CD4-positive, alpha-beta memory T cell (primary cell): ENCODE measurements around the gene VPS51. TPM values are rescaled to one million over a fixed set of nuclear protein-coding genes. Genes with fewer than 3 reads are reported as not detected.

Experiments used
- CTCF ChIA-PET: fragments of 350-600 bp; sonication (Branson Sonifier 250); formaldehyde crosslinking; loops from one replicate; lab custom pipeline; 2021; ENCODE audit warnings: inconsistent platforms; ENCODE audit not compliant: partially characterized antibody; lab: Charles Lee
- POLR2A ChIA-PET: fragments of 350-600 bp; sonication (Branson Sonifier 250); formaldehyde crosslinking; loops from one replicate; lab custom pipeline; 2021; ENCODE audit not compliant: partially characterized antibody; lab: Charles Lee
- DNase-seq, 5 donors: peaks; one replicate each; pipeline versions ENCODE4 v3.0.0 to v3.0.0-alpha.2; 2020 to 2022; ENCODE audit warnings: mixed read lengths in 1 of 5
- H3K27ac ChIP-seq: one replicate; pipeline ENCODE4 v1.7.0; 2013; ENCODE audit warnings: low read depth, low read length
- H3K27me3 ChIP-seq: 2 replicates; pipeline ENCODE4 v1.7.0; 2013; ENCODE audit warnings: mild to moderate bottlenecking, low read length, moderate library complexity; ENCODE audit not compliant: insufficient read depth
- H3K36me3 ChIP-seq: 2 replicates; pipeline ENCODE4 v1.7.0; 2013; ENCODE audit warnings: mild to moderate bottlenecking, low read length, moderate library complexity; ENCODE audit not compliant: insufficient read depth
- H3K4me1 ChIP-seq: 2 replicates; pipeline ENCODE4 v1.7.0; 2013; ENCODE audit warnings: mild to moderate bottlenecking, low read length, moderate library complexity; ENCODE audit not compliant: insufficient read depth
- H3K4me3 ChIP-seq, 2 donors: one replicate each; pipeline ENCODE4 v1.7.0; 2013; ENCODE audit warnings: low read length in 2 of 2, mild to moderate bottlenecking in 1 of 2
- H3K9me3 ChIP-seq, 2 donors: one replicate each; pipeline ENCODE4 v1.7.0; 2013; ENCODE audit warnings: low read length in 2 of 2, control low read depth in 1 of 2; ENCODE audit not compliant: control insufficient read depth in 1 of 2
- H3K27ac Mint-ChIP-seq, 7 donors: one replicate each; pipeline ENCODE4 v1.8.0; 2020 to 2021; ENCODE audit warnings: mixed read lengths in 7 of 7, mild to moderate bottlenecking in 6 of 7, inconsistent platforms in 3 of 7, moderate library complexity in 3 of 7
- H3K27me3 Mint-ChIP-seq, 2 donors: one replicate each; pipeline ENCODE4 v1.8.0; 2020 to 2021; ENCODE audit warnings: mixed read lengths in 2 of 2
- H3K36me3 Mint-ChIP-seq, 2 donors: one replicate each; pipeline ENCODE4 v1.8.0; 2020 to 2021; ENCODE audit warnings: mixed read lengths in 2 of 2, inconsistent platforms in 1 of 2, mild to moderate bottlenecking in 1 of 2
- H3K4me1 Mint-ChIP-seq, 4 donors: one replicate each; pipeline ENCODE4 v1.8.0; 2020 to 2021; ENCODE audit warnings: mixed read lengths in 4 of 4, mild to moderate bottlenecking in 1 of 4
- H3K4me3 Mint-ChIP-seq, 8 donors: one replicate each; pipeline ENCODE4 v1.8.0; 2020 to 2021; ENCODE audit warnings: mixed read lengths in 8 of 8, mild to moderate bottlenecking in 7 of 8, moderate library complexity in 6 of 8, inconsistent platforms in 3 of 8
- H3K9me3 Mint-ChIP-seq, 8 donors: one replicate each; pipeline ENCODE4 v1.8.0; 2020 to 2021; ENCODE audit warnings: mixed read lengths in 8 of 8, mild to moderate bottlenecking in 5 of 8, inconsistent platforms in 3 of 8, moderate library complexity in 1 of 8
- intact Hi-C: fragments of 100-400 bp; cut with micrococcal nuclease; formaldehyde crosslinking; loops from one replicate; pipeline ENCODE4 v1.15.1; 2023
- polyA plus RNA-seq, 2 donors: library from polyadenylated mRNA; unstranded; fragments of 300-500 nt; fragmentation: Illumina TruSeq; gene quantifications; one replicate each; pipeline ENCODE4 v1.2.3, GENCODE V29; 2021
- total RNA-seq, 2 experiments: library from RNA; stranded (reverse); gene quantifications; one replicate each; pipeline ENCODE4 v1.2.3, GENCODE V29; 2021

VPS51 gene
- total and polyA plus RNA-seq, 4 experiments from 2014 or later: 87.0 to 226 (median 167) TPM

DNA sequence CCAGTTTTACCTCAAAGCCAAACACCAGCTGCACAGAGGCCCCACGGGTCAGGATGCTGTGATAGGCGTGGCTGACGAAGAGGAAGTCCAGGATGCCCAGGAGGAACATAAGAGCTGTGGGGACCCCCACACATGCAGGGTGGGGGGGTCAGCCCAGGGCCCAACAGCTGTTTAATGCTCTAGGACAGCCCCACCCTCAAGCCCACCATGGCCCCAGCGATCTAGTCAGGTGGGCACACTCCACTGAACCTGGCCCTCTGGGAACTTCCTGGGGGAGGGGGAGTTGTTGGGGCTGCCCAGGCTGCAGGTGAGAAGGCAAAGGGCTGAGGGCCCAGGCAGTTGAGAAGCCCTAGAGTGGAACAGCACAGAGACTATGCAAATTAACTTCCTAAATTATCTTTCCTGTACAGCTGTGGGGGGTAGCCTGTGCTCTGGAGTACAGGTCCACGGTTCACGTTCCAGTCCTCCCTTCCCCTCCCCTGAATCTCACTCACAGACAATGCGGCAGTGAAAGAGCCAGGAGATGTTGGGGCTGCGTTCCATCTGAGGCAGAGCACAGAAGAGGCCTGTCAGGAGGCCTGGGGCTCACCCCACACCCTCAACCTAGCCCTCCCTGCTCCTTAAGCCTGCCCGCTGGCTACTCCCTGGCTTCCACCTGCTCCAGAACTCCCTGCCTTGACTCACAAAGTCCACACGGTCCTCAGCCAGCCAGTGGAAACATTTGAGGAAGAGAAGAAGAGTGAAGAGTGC lies 36.4 kb downstream of the VPS51 start:
- Mint-ChIP-seq H3K27me3 (no peaks in the 10 kb centered on the region), H3K4me1 (peaks cover 22 to 45% (median 32%) of the 10 kb centered on the region in 4 donors), H3K9me3 (peaks cover 0 to 5% (median 0%) of the 10 kb centered on the region in 8 donors), H3K36me3 (peaks cover 5 to 61% of the 10 kb centered on the region in 2 donors), H3K27ac (peak overlapping the region in 6 of 7 donors; percentile 31 to 100 (median 90)), H3K4me3 (peak overlapping the region; percentile 42 to 100 (median 98))
- Histone ChIP-seq H3K27me3 (no peaks in the 10 kb centered on the region), H3K4me1 (peaks cover 30% of the 10 kb centered on the region), H3K9me3 (no peaks in the 10 kb centered on the region), H3K27ac (peak overlapping the region; percentile 99), H3K36me3 (peaks cover 51% of the 10 kb centered on the region), H3K4me3 (no peak overlapping the region)
- POLR2A ChIA-PET: interaction anchor here (0.9 to 7.5 kb wide), 5 partner anchors 11 to 216 kb away, joined by 4 to 251 read pairs (median 5); partner anchors contain the start of genes ATG2A, CAPN1, FAU and MRPL49
- DNase-seq: no peak
- intact Hi-C loops: loop anchor here (10.0 kb wide), 1 partner anchor 722 kb away; the partner anchor contains the start of gene CFL1
- CTCF ChIA-PET: interaction anchor here (0.6 to 1.9 kb wide), 2 partner anchors 9 to 22 kb away, joined by 3 to 6 read pairs; no protein-coding TSS in a partner anchor

DNA sequence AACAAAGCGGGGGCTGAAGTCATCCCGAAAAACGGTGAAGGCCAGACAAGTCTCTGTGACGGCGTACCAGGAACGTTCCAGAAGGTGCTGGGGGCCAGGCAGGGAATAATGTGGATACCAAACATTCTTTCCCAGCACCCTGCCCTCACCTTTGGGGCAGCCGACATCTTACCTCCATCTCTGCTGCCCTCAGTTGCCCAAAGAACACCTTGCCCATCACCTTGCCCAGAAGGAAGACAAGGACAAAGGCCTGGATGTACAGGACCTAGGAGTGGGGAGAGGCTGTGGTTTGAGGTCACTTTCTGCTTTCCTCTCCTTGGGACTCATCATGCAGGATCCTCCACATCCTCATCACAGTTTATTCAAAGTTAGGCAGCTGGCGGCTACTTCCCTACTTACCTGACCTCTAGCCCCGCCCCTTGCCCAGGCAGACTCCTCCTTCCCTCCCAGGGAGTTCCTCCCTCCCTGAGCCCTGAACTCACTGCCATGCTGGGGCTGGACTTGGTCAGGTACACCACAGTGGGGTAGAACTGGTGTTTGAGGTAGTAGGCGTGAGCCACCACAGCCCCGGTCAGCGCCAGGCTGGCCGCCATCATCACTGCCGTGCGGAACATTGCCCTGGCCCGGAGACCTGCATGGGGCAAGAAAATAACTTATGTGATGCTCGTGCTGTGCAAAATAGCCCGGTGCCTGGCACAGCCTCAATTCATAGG lies 37.1 kb downstream of the VPS51 start:
- Mint-ChIP-seq H3K36me3 (peaks cover 5 to 56% of the 10 kb centered on the region in 2 donors), H3K27ac (peak overlapping the region; percentile 99 to 100 (median 100)), H3K4me3 (peak overlapping the region; percentile 97 to 100 (median 98)), H3K27me3 (no peaks in the 10 kb centered on the region), H3K4me1 (peaks cover 23 to 48% (median 33%) of the 10 kb centered on the region in 4 donors), H3K9me3 (peaks cover 0 to 5% (median 0%) of the 10 kb centered on the region in 8 donors)
- H3K9me3 ChIP-seq: no peaks in the 10 kb centered on the region
- POLR2A ChIA-PET: interaction anchor here (0.8 to 7.5 kb wide), 9 partner anchors 12 to 1986 kb away, joined by 3 to 251 read pairs (median 21); partner anchors contain the start of genes ATG2A, CAPN1, FAU and KDM2A
- H3K36me3 ChIP-seq: peaks cover 45% of the 10 kb centered on the region
- peak overlapping the region; percentile 68 to 99 for H3K4me3 ChIP-seq
- intact Hi-C loops: loop anchor here (10.0 kb wide), 1 partner anchor 722 kb away; the partner anchor contains the start of gene CFL1
- peak overlapping the region; percentile 99 for H3K27ac ChIP-seq
- no peaks in the 10 kb centered on the region for H3K27me3 ChIP-seq
- peaks cover 30% of the 10 kb centered on the region for H3K4me1 ChIP-seq
- DNase-seq: peak in 4 of 5 donors; percentile 26 to 76 (median 30)
- CTCF ChIA-PET: interaction anchor here (2.5 kb wide), 1 partner anchor 21 kb away, joined by 11 read pairs; the partner anchor contains the start of gene TM7SF2

DNA sequence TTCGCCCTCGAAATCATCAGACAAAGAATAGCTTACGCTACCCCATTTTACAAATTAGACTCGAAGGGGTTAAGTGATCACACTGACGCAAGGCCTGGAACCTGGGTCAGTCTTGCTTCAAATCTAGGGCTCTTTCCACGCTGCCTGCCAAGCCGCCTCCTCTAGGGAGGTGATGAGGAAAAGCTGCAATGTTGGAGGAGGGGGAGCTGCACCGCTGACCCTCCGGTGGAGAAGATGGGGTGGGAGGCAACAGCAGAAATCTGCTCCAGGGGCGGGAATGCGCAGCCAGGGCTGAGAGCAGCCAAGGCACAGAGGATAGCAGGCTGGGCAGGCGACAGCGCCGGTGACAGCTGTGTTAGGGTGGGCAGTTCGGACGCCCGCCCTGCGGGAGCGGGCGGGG lies 37.7 kb downstream of the VPS51 start:
- H3K36me3 ChIP-seq: peaks cover 39% of the 10 kb centered on the region
- intact Hi-C loops: loop anchor here (1.0 to 10.0 kb wide), 4 partner anchors 11 to 721 kb away; partner anchors contain the start of genes CAPN1, CFL1, FAU and MRPL49
- no peaks in the 10 kb centered on the region for H3K9me3 ChIP-seq
- H3K27ac ChIP-seq: peak overlapping the region; percentile 99
- peaks cover 30% of the 10 kb centered on the region for H3K4me1 ChIP-seq
- peak overlapping the region; percentile 97 to 100 (median 98) for H3K4me3 Mint-ChIP-seq
- H3K4me1 Mint-ChIP-seq: peaks cover 23 to 48% (median 33%) of the 10 kb centered on the region in 4 donors
- H3K27me3 ChIP-seq: no peaks in the 10 kb centered on the region
- peaks cover 0 to 5% (median 0%) of the 10 kb centered on the region in 8 donors for H3K9me3 Mint-ChIP-seq
- ChIA-PET CTCF (interaction anchor here (1.3 to 2.5 kb wide), 3 partner anchors 21 to 56 kb away, joined by 3 to 11 read pairs (median 4); partner anchors contain the start of genes CAPN1 and TM7SF2), POLR2A (interaction anchor here (0.8 to 7.5 kb wide), 14 partner anchors 13 to 1985 kb away, joined by 3 to 251 read pairs (median 9); partner anchors contain the start of genes ATG2A, CAPN1, FAU and KDM2A)
- peak overlapping the region; percentile 68 to 99 for H3K4me3 ChIP-seq
- peak in 2 of 5 donors; percentile 21 to 42 for DNase-seq
- no peaks in the 10 kb centered on the region for H3K27me3 Mint-ChIP-seq
- H3K27ac Mint-ChIP-seq: peak overlapping the region; percentile 99 to 100 (median 100)
- peaks cover 5 to 50% of the 10 kb centered on the region in 2 donors for H3K36me3 Mint-ChIP-seq

DNA sequence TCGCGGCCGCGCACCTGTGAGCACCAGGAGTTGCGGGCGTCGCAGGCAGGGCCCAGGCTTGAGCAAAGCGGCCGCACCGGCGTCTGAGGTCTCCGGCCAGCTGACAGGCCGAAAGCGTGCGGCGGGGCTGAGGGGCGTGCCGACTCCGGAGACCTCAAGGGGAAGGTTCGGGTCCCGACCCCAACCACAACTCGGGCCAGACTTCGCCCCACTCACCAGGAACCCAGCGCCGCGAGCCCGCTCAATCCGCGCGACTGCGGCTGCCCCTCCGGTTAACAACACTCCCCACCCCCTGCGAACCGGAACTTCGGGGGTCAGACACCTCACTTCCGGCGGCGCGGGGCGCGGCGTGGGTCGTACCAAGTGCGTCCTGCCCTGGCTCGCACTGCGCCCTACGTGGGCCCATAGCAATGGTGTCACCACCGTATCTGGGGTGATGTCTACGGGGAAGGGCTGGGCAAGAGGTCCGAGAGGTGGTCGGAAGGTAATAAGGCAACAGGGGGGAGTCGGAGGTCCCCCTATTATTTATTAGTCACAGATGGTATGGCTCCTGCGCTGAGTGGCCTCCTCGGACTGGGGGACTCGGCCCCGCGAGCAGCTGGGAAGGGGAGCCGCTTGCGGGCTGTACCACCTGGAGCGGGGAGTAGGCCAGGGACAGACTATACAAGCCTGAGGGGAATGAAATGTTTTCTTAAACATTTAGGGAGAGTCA lies 38.4 kb downstream of the VPS51 start, which contains the start of gene SYVN1:
SYVN1 (minus strand) TSS at position 280 of the 712 bp plus-strand sequence. CDS start 918 bp downstream, outside the sequence.
- Histone ChIP-seq H3K4me1 (peaks cover 30% of the 10 kb centered on the region), H3K27ac (peak within 1 kb of the TSS; percentile 99), H3K9me3 (no peaks in the 10 kb centered on the region), H3K36me3 (peaks cover 34% of the 10 kb centered on the region), H3K4me3 (peak within 1 kb of the TSS; percentile 68 to 99), H3K27me3 (no peaks in the 10 kb centered on the region)
- peaks cover 23 to 48% (median 33%) of the 10 kb centered on the region in 4 donors for H3K4me1 Mint-ChIP-seq
- ChIA-PET POLR2A (interaction anchor here (0.7 to 7.5 kb wide), 34 partner anchors 10 to 1985 kb away, joined by 3 to 251 read pairs (median 4); partner anchors contain the start of genes ARL2, ATG2A, CAPN1 and CDC42EP2), CTCF (interaction anchor here (1.3 to 3.5 kb wide), 8 partner anchors 13 to 195 kb away, joined by 3 to 23 read pairs (median 4); partner anchors contain the start of genes CAPN1, FAU, MRPL49 and TM7SF2)
- H3K9me3 Mint-ChIP-seq: peaks cover 0 to 5% (median 0%) of the 10 kb centered on the region in 8 donors
- peaks cover 5 to 43% of the 10 kb centered on the region in 2 donors for H3K36me3 Mint-ChIP-seq
- H3K27ac Mint-ChIP-seq: peak within 1 kb of the TSS; percentile 99 to 100 (median 100)
- peak; percentile 92 to 95 (median 93) for DNase-seq
- intact Hi-C loops: loop anchor here (1.0 to 10.0 kb wide), 4 partner anchors 12 to 720 kb away; partner anchors contain the start of genes CAPN1, CFL1, FAU and MRPL49
- peak within 1 kb of the TSS; percentile 97 to 100 (median 98) for H3K4me3 Mint-ChIP-seq
- no peaks in the 10 kb centered on the region for H3K27me3 Mint-ChIP-seq

DNA sequence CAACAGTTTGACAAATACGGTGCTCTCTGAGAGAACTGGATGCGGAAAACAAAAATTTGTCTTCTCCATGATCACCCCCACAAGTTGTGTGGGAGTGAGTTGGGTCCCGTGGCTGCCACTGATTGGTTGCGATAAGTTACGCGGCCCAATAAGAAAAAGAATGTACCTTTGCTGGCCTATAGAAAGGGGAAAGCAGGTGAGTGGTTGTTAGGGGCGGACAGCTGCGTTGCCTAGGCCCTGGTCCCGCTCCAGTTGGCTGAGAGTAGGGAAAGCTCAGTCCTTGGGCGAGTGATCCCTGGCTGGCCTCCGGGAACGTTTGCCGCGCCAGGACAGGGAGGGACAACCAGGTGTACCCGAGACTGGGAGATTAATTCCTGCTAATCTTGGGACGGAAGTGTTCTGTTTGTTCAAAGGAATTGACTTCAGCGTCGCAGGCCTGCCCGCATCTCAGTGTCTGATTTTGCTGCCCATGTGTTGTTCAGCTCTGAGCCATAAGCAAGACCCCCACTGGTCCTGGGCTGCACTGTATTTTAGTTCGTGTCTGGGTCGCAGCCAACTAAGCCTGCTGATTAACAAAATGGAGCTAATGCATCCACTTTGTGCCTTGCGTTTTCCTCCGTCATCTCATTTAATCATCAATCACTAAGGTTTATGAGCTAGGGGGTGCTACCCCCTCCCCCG lies 39.1 kb downstream of the VPS51 start:
- H3K27ac ChIP-seq: peak overlapping the region; percentile 99
- POLR2A ChIA-PET: interaction anchor here (0.6 to 7.5 kb wide), 34 partner anchors 9 to 1154 kb away, joined by 3 to 251 read pairs (median 5); partner anchors contain the start of genes ARL2, CAPN1, CDC42EP2 and DPF2
- H3K27me3 Mint-ChIP-seq: peaks cover 0 to 2% of the 10 kb centered on the region in 2 donors
- H3K27me3 ChIP-seq: no peaks in the 10 kb centered on the region
- H3K36me3 Mint-ChIP-seq: peaks cover 5 to 40% of the 10 kb centered on the region in 2 donors
- H3K9me3 ChIP-seq: no peaks in the 10 kb centered on the region
- peaks cover 0 to 5% (median 0%) of the 10 kb centered on the region in 8 donors for H3K9me3 Mint-ChIP-seq
- CTCF ChIA-PET: interaction anchor here (1.3 to 3.5 kb wide), 8 partner anchors 13 to 194 kb away, joined by 3 to 23 read pairs (median 4); partner anchors contain the start of genes CAPN1, FAU, MRPL49 and TM7SF2
- H3K4me3 ChIP-seq: peak overlapping the region; percentile 68 to 99
- peak overlapping the region; percentile 97 to 100 (median 98) for H3K4me3 Mint-ChIP-seq
- peaks cover 27% of the 10 kb centered on the region for H3K36me3 ChIP-seq
- peaks cover 23 to 48% (median 33%) of the 10 kb centered on the region in 4 donors for H3K4me1 Mint-ChIP-seq
- H3K4me1 ChIP-seq: peaks cover 30% of the 10 kb centered on the region
- H3K27ac Mint-ChIP-seq: peak overlapping the region; percentile 99 to 100 (median 100)
- peak; percentile 89 to 95 (median 92) for DNase-seq
- intact Hi-C loops: loop anchor here (1.0 to 10.0 kb wide), 4 partner anchors 13 to 720 kb away; partner anchors contain the start of genes CAPN1, CFL1, FAU and MRPL49
